Tibial nerve (tissue), 4 donors: ENCODE data around the gene FAAP24.
"Not testable (repeated sequence)": the region's sequence is repeated elsewhere in the genome, so short reads cannot be mapped to it uniquely, and the experiment has no call there.

Source experiments
- EP300 ChIP-seq, 2 donors: sonication (generic); formaldehyde crosslinking; IDR thresholded peaks; one replicate each; pipeline ENCODE4 v1.6.1; 2017; ENCODE audit warnings: antibody characterized with exemption in 2 of 2, mild to moderate bottlenecking in 1 of 2
- POLR2A ChIP-seq, 2 donors: fragments of 450-650 bp; IDR thresholded peaks; one replicate each; pipeline ENCODE4 v1.6.1; 2017; ENCODE audit warnings: antibody characterized with exemption in 2 of 2, mild to moderate bottlenecking in 2 of 2, moderate library complexity in 2 of 2
- TF ChIP-seq, protein P1 (sequence below), 5 experiments: fragments of 200-600 bp in 3 of 5; fragments of 450-650 bp in 2 of 5; sonication (generic) in 3 of 5; IDR thresholded peaks; one replicate each; pipeline ENCODE4 v1.5.1; 2016 to 2019; ENCODE audit warnings: antibody characterized with exemption in 5 of 5, mild to moderate bottlenecking in 3 of 5, moderate library complexity in 2 of 5

DNA sequence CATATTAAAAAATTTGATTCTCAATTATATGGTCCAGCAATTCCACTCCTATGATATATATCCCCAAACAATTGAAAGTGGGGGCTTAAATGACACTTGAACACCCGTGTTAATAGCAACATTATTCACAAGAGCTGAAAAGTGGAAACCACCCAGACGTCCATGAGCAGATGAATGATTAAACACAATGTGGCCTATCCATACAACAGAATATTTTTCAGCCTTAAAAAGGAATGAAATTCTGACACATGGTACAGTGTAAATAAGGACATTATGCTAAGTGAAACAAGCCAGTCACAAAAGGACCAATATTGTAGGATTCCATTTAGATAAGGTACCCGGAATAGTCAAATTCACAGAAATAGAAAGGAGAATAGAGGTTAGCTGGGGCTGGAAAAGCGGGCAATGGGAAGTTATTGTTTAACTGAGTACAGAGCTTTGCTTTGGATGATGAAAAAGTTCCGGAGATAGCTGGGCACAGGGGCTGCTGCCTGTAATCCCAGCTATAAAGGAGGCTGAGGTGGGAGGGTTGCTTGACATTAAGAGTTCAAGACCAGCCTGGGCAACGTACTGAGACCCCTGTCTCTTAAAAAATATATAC, 31.5 kb downstream of the FAAP24 start:
- TF ChIP-seq, protein P1, sequence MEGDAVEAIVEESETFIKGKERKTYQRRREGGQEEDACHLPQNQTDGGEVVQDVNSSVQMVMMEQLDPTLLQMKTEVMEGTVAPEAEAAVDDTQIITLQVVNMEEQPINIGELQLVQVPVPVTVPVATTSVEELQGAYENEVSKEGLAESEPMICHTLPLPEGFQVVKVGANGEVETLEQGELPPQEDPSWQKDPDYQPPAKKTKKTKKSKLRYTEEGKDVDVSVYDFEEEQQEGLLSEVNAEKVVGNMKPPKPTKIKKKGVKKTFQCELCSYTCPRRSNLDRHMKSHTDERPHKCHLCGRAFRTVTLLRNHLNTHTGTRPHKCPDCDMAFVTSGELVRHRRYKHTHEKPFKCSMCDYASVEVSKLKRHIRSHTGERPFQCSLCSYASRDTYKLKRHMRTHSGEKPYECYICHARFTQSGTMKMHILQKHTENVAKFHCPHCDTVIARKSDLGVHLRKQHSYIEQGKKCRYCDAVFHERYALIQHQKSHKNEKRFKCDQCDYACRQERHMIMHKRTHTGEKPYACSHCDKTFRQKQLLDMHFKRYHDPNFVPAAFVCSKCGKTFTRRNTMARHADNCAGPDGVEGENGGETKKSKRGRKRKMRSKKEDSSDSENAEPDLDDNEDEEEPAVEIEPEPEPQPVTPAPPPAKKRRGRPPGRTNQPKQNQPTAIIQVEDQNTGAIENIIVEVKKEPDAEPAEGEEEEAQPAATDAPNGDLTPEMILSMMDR (IDR thresholded peaks at IDR 0.05), result not testable (repeated sequence)
- not testable (repeated sequence) for TF ChIP-seq POLR2A, EP300 (IDR thresholded peaks at IDR 0.05)
